B cell (primary cell): ENCODE measurements around the gene MUL1. TPM values are rescaled to one million over a fixed set of nuclear protein-coding genes. Genes with fewer than 3 reads are reported as not detected.
"Not testable (repeated sequence)": the region's sequence is repeated elsewhere in the genome, so short reads cannot be mapped to it uniquely, and the experiment has no call there.

Experiments used
- ATAC-seq: fragments of 200-7000 bp; cut with Tn5 transposase; one replicate; pipeline ENCODE4 v1.10.0; 2021; ENCODE audit warnings: low read depth, mild to moderate bottlenecking, moderate number of reproducible peaks, moderate library complexity
- CTCF ChIA-PET: fragments of 350-600 bp; sonication (Branson Sonifier 250); formaldehyde crosslinking; loops from one replicate; lab custom pipeline; 2021; ENCODE audit warnings: antibody characterized with exemption, inconsistent platforms; lab: Charles Lee
- POLR2A ChIA-PET: fragments of 350-600 bp; sonication (Branson Sonifier 250); formaldehyde crosslinking; loops from one replicate; lab custom pipeline; 2021; ENCODE audit warnings: antibody characterized with exemption; lab: Charles Lee
- DNase-seq: peaks from one replicate; pipeline ENCODE4 v3.0.0; 2013
- H2AFZ ChIP-seq: 2 replicates; pipeline ENCODE4 v1.6.1; 2012; ENCODE audit warnings: mild to moderate bottlenecking, low read depth, low read length; ENCODE audit not compliant: insufficient read depth, poor library complexity, severe bottlenecking
- H3K27ac ChIP-seq, 2 donors: 1 replicate in 1 of 2; 2 replicates in 1 of 2; pipeline ENCODE4 v1.5.1; 2012 to 2013; ENCODE audit warnings: low read length in 2 of 2, mild to moderate bottlenecking in 2 of 2, moderate library complexity in 1 of 2
- H3K27me3 ChIP-seq, 4 experiments: fragments of 200-600 bp in 1 of 4; sonication (generic) in 1 of 4; replicated peaks in 1 of 4; 1 replicate in 2 of 4; 2 replicates in 2 of 4; pipeline versions ENCODE4 v1.6.1 to v1.7.0; 2013 to 2016; ENCODE audit warnings: low read length in 3 of 4, mild to moderate bottlenecking in 2 of 4, mixed read lengths in 1 of 4, moderate library complexity in 1 of 4; ENCODE audit not compliant: insufficient read depth in 4 of 4, control insufficient read depth in 3 of 4; ENCODE audit errors: control extremely low read depth in 1 of 4
- H3K36me3 ChIP-seq, 2 experiments: replicated peaks in 1 of 2; 1 replicate in 1 of 2; 2 replicates in 1 of 2; pipeline versions ENCODE4 v1.6.1 to v1.7.1; 2013; ENCODE audit warnings: low read length in 1 of 2; ENCODE audit not compliant: insufficient read depth in 2 of 2, control insufficient read depth in 1 of 2; ENCODE audit errors: control extremely low read depth in 1 of 2, extremely low read depth in 1 of 2
- H3K4me1 ChIP-seq, 2 donors: fragments of 200-600 bp in 1 of 2; sonication (generic) in 1 of 2; 1 replicate in 1 of 2; 2 replicates in 1 of 2; pipeline versions ENCODE4 v1.5.1 to v1.6.1; 2013 to 2017; ENCODE audit warnings: low read length in 2 of 2; ENCODE audit not compliant: control insufficient read depth in 2 of 2, insufficient read depth in 2 of 2
- H3K4me2 ChIP-seq: replicated peaks from 2 replicates; pipeline ENCODE3; 2012; ENCODE audit warnings: mild to moderate bottlenecking, low read depth, low read length; ENCODE audit not compliant: poor library complexity, severe bottlenecking
- H3K4me3 ChIP-seq, 5 experiments: fragments of 200-600 bp in 1 of 5; sonication (generic) in 1 of 5; 1 replicate in 3 of 5; 2 replicates in 2 of 5; pipeline versions ENCODE4 v1.5.1 to v1.7.0; 2011 to 2016; ENCODE audit warnings: low read length in 4 of 5, mild to moderate bottlenecking in 4 of 5, low read depth in 2 of 5, control low read depth in 1 of 5, moderate library complexity in 1 of 5; ENCODE audit not compliant: insufficient read depth in 1 of 5; ENCODE audit errors: control extremely low read depth in 1 of 5, extremely low read depth in 1 of 5
- H3K79me2 ChIP-seq: fragments of 200-600 bp; sonication (generic); one replicate; pipeline ENCODE4 v1.6.0; 2016; ENCODE audit warnings: low read length; ENCODE audit not compliant: control insufficient read depth, insufficient read depth
- H3K9ac ChIP-seq: fragments of 200-600 bp; sonication (generic); 2 replicates; pipeline ENCODE4 v1.6.1; 2017; ENCODE audit warnings: mild to moderate bottlenecking, low read length, moderate library complexity
- H3K9me3 ChIP-seq, 3 donors: one replicate each; pipeline versions ENCODE4 v1.6.1 to v1.7.1; 2013; ENCODE audit warnings: low read length in 2 of 3; ENCODE audit not compliant: control insufficient read depth in 2 of 3, insufficient read depth in 1 of 3; ENCODE audit errors: control extremely low read depth in 1 of 3
- H4K20me1 ChIP-seq: 2 replicates; pipeline ENCODE4 v1.6.0; 2012; ENCODE audit warnings: mild to moderate bottlenecking, low read length; ENCODE audit not compliant: insufficient read depth, control insufficient read depth, poor library complexity, severe bottlenecking
- H3K27ac Mint-ChIP-seq: one replicate; pipeline ENCODE4 v1.8.0; 2021; ENCODE audit warnings: mixed read lengths
- H3K27me3 Mint-ChIP-seq: one replicate; pipeline ENCODE4 v1.8.0; 2021; ENCODE audit warnings: mixed read lengths
- H3K4me1 Mint-ChIP-seq: one replicate; pipeline ENCODE4 v1.8.0; 2021; ENCODE audit warnings: mixed read lengths
- H3K4me3 Mint-ChIP-seq: one replicate; pipeline ENCODE4 v1.8.0; 2021; ENCODE audit warnings: mixed read lengths
- H3K9me3 Mint-ChIP-seq: one replicate; pipeline ENCODE4 v1.8.0; 2022; ENCODE audit warnings: mixed read lengths; ENCODE audit not compliant: insufficient read depth
- EZH2 ChIP-seq: IDR thresholded peaks from 2 replicates; pipeline ENCODE4 v1.6.1; 2012; ENCODE audit warnings: borderline replicate concordance, low read depth, mild to moderate bottlenecking, moderate library complexity, low read length; ENCODE audit not compliant: insufficient read depth, poor library complexity, severe bottlenecking
- WGBS: methylation state at CpG from one replicate; pipeline ENCODE4 v1.1.5; 2013; ENCODE audit warnings: missing lambda C conversion rate; ENCODE audit not compliant: insufficient coverage; 5-methylcytosine and 5-hydroxymethylcytosine counted together
- intact Hi-C: fragments of 100-400 bp; cut with micrococcal nuclease; formaldehyde crosslinking; loops from one replicate; pipeline ENCODE4 v1.10.0; 2022
- polyA plus RNA-seq: library from polyadenylated mRNA; depleted of rRNA; stranded (reverse); fragments of >200 nt; gene quantifications from 2 replicates; pipeline ENCODE4 v1.2.3, GENCODE V29; 2012
- total RNA-seq, 2 donors: library from RNA; stranded (reverse); fragments of 120-200 nt in 1 of 2; gene quantifications; 1 replicate in 1 of 2; 2 replicates in 1 of 2; pipeline versions ENCODE4 v1.2.3 to v1.2.4, GENCODE V29; 2013 to 2022
- TF ChIP-seq, protein P1 (sequence below): fragments of 200-600 bp; IDR thresholded peaks from one replicate; pipeline ENCODE4 v1.8.0; 2022; ENCODE audit warnings: antibody characterized with exemption, mild to moderate bottlenecking

Gene MUL1
- total and polyA plus RNA-seq, 2 donors (not counting 1 experiment from before 2014, with no cell fraction given), result 11.4 to 23.9 TPM

DNA sequence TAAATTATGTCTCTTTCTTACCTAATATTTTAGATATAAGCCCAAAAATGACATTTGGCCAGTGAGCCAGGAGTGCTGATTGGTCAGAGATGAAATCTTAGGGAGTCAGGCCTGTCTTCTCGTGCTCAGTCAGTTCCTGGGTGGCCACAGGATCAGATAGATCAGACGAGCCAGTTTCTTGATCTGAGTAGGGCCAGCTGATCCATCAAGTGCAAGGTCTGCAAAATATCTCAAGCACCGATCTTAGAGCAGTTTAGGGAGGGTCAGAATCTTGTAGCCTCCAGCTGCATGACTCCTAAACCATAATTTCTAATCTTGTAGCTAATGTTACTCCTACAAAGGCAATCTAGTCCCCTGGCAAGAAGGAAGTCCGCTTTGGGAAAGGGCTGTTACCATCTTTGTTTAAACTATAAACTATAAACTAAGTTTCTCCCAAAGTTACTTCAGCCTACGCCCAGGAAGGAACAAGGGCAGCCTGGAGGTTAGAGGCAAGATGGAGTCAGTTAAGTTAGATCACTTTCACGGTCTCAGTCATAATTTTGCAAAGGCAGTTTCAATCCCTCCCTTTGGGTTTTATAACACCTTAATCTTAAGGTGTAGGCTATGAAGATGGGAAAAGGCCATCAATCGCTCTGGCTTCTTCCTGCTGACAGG is 11.8 kb upstream of the MUL1 start:
- CTCF ChIA-PET, result interaction anchor here (1.3 kb wide), 1 partner anchor 9 kb away, joined by 4 read pairs; no protein-coding TSS in a partner anchor
- ATAC-seq, H3K9me3 ChIP-seq, H3K4me2 ChIP-seq, H3K79me2 ChIP-seq, H3K4me1 Mint-ChIP-seq, H3K27ac Mint-ChIP-seq, H2AFZ ChIP-seq, H3K9me3 Mint-ChIP-seq, H3K9ac ChIP-seq, H4K20me1 ChIP-seq, H3K4me3 Mint-ChIP-seq, DNase-seq, H3K27ac ChIP-seq, H3K27me3 ChIP-seq, H3K36me3 ChIP-seq, H3K4me1 ChIP-seq, H3K4me3 ChIP-seq, POLR2A ChIA-PET: not testable (repeated sequence)
- WGBS, result 65% methylated on average over 3 of the region's 7 CpGs
- intact Hi-C loops, result loop anchor here (10.0 kb wide), 1 partner anchor 675 kb away; no protein-coding TSS in a partner anchor
- H3K27me3 Mint-ChIP-seq, result peaks cover 19% of the 10 kb centered on the region

- POLR2A ChIA-PET, result no interaction called here
- Histone ChIP-seq H3K27ac (no peak overlapping the region), H3K36me3 (no peaks in the 10 kb centered on the region), H3K4me2 (no peak overlapping the region), H3K9me3 (peaks cover 0 to 5% (median 0%) of the 10 kb centered on the region in 3 donors), H3K4me1 (peaks cover 14 to 22% of the 10 kb centered on the region in 2 donors), H3K79me2 (peaks cover 17% of the 10 kb centered on the region), H3K27me3 (peaks cover 0 to 18% (median 2%) of the 10 kb centered on the region in 4 experiments), H3K9ac (no peak overlapping the region), H3K4me3 (no peak overlapping the region), H4K20me1 (no peaks in the 10 kb centered on the region), H2AFZ (no peak overlapping the region)
- WGBS, result 63% methylated on average over 2 of the region's 6 CpGs
- Mint-ChIP-seq H3K4me3 (no peak overlapping the region), H3K27me3 (peaks cover 15% of the 10 kb centered on the region), H3K27ac (no peak overlapping the region), H3K4me1 (peaks cover 10% of the 10 kb centered on the region), H3K9me3 (no peaks in the 10 kb centered on the region)
- intact Hi-C loops, result no loop called here
- ATAC-seq (no peak), DNase-seq (no peak)
- TF ChIP-seq, protein P1, sequence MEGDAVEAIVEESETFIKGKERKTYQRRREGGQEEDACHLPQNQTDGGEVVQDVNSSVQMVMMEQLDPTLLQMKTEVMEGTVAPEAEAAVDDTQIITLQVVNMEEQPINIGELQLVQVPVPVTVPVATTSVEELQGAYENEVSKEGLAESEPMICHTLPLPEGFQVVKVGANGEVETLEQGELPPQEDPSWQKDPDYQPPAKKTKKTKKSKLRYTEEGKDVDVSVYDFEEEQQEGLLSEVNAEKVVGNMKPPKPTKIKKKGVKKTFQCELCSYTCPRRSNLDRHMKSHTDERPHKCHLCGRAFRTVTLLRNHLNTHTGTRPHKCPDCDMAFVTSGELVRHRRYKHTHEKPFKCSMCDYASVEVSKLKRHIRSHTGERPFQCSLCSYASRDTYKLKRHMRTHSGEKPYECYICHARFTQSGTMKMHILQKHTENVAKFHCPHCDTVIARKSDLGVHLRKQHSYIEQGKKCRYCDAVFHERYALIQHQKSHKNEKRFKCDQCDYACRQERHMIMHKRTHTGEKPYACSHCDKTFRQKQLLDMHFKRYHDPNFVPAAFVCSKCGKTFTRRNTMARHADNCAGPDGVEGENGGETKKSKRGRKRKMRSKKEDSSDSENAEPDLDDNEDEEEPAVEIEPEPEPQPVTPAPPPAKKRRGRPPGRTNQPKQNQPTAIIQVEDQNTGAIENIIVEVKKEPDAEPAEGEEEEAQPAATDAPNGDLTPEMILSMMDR, result no peak
- TF ChIP-seq EZH2, result no peak
- CTCF ChIA-PET, result interaction anchor here (1.4 to 1.7 kb wide), 2 partner anchors 10 to 18 kb away, joined by 4 read pairs; no protein-coding TSS in a partner anchor
Observed at GRCh38 chr1:20511518-20512428, 3.8 kb upstream of the MUL1 start.
